HepG2 (cell line): ENCODE data around the gene SSNA1. TPM values are rescaled to one million over a fixed set of nuclear protein-coding genes. Genes with fewer than 3 reads are reported as not detected.

Experiments
- ARNT ChIP-seq: fragments of 450-650 bp; IDR thresholded peaks from 2 replicates; pipeline ENCODE4 v1.6.1; 2017
- BATF2 ChIP-seq: sonication (generic); formaldehyde crosslinking; IDR thresholded peaks from 2 replicates; pipeline ENCODE4 v1.8.0; 2022; ENCODE audit warnings: mild to moderate bottlenecking, missing genetic modification reagents, moderate library complexity
- HNRNPK ChIP-seq: fragments of 200-400 bp; formaldehyde crosslinking; IDR thresholded peaks from 2 replicates; pipeline ENCODE4 v1.6.1; 2018; ENCODE audit warnings: low read length, low read depth, moderate library complexity, mild to moderate bottlenecking; ENCODE audit not compliant: poor library complexity, severe bottlenecking
- HOXA7 ChIP-seq: sonication (generic); formaldehyde crosslinking; IDR thresholded peaks from 2 replicates; pipeline ENCODE4 v1.8.1; 2022; ENCODE audit warnings: mild to moderate bottlenecking, missing genetic modification reagents, moderate library complexity
- KDM5A ChIP-seq: fragments of 200-600 bp; sonication (generic); IDR thresholded peaks from 2 replicates; pipeline ENCODE4 v1.7.0; 2018; ENCODE audit warnings: antibody characterized with exemption, mild to moderate bottlenecking, low read length, borderline replicate concordance
- MIXL1 ChIP-seq: IDR thresholded peaks from 2 replicates; pipeline ENCODE4 v1.6.1; 2016
- MLXIP ChIP-seq: sonication (generic); formaldehyde crosslinking; IDR thresholded peaks from 2 replicates; pipeline ENCODE4 v1.9.0; 2021; ENCODE audit warnings: missing genetic modification reagents, borderline replicate concordance
- PHB2 ChIP-seq: fragments of 450-650 bp; IDR thresholded peaks from 2 replicates; pipeline ENCODE4 v1.6.1; 2018; ENCODE audit not compliant: partially characterized antibody
- POLR2A ChIP-seq, 2 experiments: IDR thresholded peaks; 2 replicates each; pipeline ENCODE4 v1.6.1; 2011; ENCODE audit warnings: low read depth in 2 of 2, low read length in 2 of 2, mild to moderate bottlenecking in 1 of 2, moderate library complexity in 1 of 2; ENCODE audit not compliant: insufficient read depth in 1 of 2
- SATB2 ChIP-seq: sonication (generic); formaldehyde crosslinking; IDR thresholded peaks from 2 replicates; pipeline ENCODE4 v1.5.0; 2020; ENCODE audit warnings: missing genetic modification reagents
- SIX4 ChIP-seq: sonication (generic); formaldehyde crosslinking; IDR thresholded peaks from 2 replicates; pipeline ENCODE4 v1.4.0; 2020; ENCODE audit warnings: missing genetic modification reagents
- SKI ChIP-seq: fragments of 450-650 bp; IDR thresholded peaks from one replicate; pipeline ENCODE4 v1.6.1; 2018; ENCODE audit warnings: mild to moderate bottlenecking; ENCODE audit not compliant: partially characterized antibody
- SNAPC5 ChIP-seq: sonication (generic); formaldehyde crosslinking; IDR thresholded peaks from 2 replicates; pipeline ENCODE4 v1.8.1; 2023; ENCODE audit warnings: mild to moderate bottlenecking, missing genetic modification reagents, borderline replicate concordance
- TCF7L2 ChIP-seq: IDR thresholded peaks from 2 replicates; pipeline ENCODE4 v1.6.1; 2011; ENCODE audit warnings: mild to moderate bottlenecking, low read depth, low read length, moderate library complexity
- TEF ChIP-seq: sonication (generic); formaldehyde crosslinking; IDR thresholded peaks from 2 replicates; pipeline ENCODE4 v1.5.0; 2020; ENCODE audit warnings: missing genetic modification reagents
- TOPORS ChIP-seq: sonication (generic); formaldehyde crosslinking; IDR thresholded peaks from 2 replicates; pipeline ENCODE4 v1.8.0; 2023; ENCODE audit warnings: mild to moderate bottlenecking, missing genetic modification reagents
- ZBTB7A ChIP-seq: sonication (generic); formaldehyde crosslinking; IDR thresholded peaks from 2 replicates; pipeline ENCODE4 v1.8.0; 2022; ENCODE audit warnings: mild to moderate bottlenecking, missing genetic modification reagents
- ZNF121 ChIP-seq: sonication (generic); formaldehyde crosslinking; IDR thresholded peaks from 2 replicates; pipeline ENCODE4 v1.5.0; 2020; ENCODE audit warnings: mild to moderate bottlenecking, missing genetic modification reagents
- ZNF207 ChIP-seq: fragments of 450-650 bp; IDR thresholded peaks from 2 replicates; pipeline ENCODE4 v1.6.1; 2016; ENCODE audit warnings: antibody characterized with exemption, borderline replicate concordance
- ZNF589 ChIP-seq: sonication (generic); formaldehyde crosslinking; conservative IDR thresholded peaks from 2 replicates; pipeline ENCODE4 v1.8.0; 2022; ENCODE audit warnings: mild to moderate bottlenecking, moderate library complexity, missing genetic modification reagents
- ZNF761 ChIP-seq: sonication (generic); formaldehyde crosslinking; conservative IDR thresholded peaks from 2 replicates; pipeline ENCODE4 v1.4.0; 2020; ENCODE audit warnings: mild to moderate bottlenecking, missing genetic modification reagents
- ZSCAN21 ChIP-seq: sonication (generic); formaldehyde crosslinking; IDR thresholded peaks from 2 replicates; pipeline ENCODE4 v1.8.0; 2022; ENCODE audit warnings: mild to moderate bottlenecking, missing genetic modification reagents, moderate library complexity, borderline replicate concordance
- ZSCAN29 ChIP-seq: sonication (generic); formaldehyde crosslinking; conservative IDR thresholded peaks from 2 replicates; pipeline ENCODE4 v1.4.0; 2020; ENCODE audit warnings: mild to moderate bottlenecking, missing genetic modification reagents
- ZSCAN31 ChIP-seq: sonication (generic); formaldehyde crosslinking; IDR thresholded peaks from 2 replicates; pipeline ENCODE4 v1.5.0; 2020; ENCODE audit warnings: low read depth, mild to moderate bottlenecking, missing genetic modification reagents
- polyA plus RNA-seq, 8 experiments: library from polyadenylated mRNA; depleted of rRNA in 3 of 8; stranded (reverse) in 7 of 8; unstranded in 1 of 8; fragments of >200 nt; fragmentation: Illumina TruSeq in 4 of 8; extraction: Trizol in 4 of 8; gene quantifications; 2 replicates each; pipeline versions ENCODE4 v1.2.1 to v1.2.3, GENCODE V29; 2011 to 2016; ENCODE audit warnings: low read depth in 4 of 8, missing spikeins in 1 of 8, mixed read lengths in 1 of 8; ENCODE audit not compliant: insufficient read depth in 1 of 8
- total RNA-seq, 5 experiments: library from RNA; depleted of rRNA; stranded (reverse); fragments of >200 nt; fragmentation: Illumina TruSeq; extraction: Trizol; gene quantifications; 2 replicates each; pipeline ENCODE4 v1.2.3, GENCODE V29; 2016; ENCODE audit warnings: low read depth in 1 of 5
- TF ChIP-seq, protein P1 (sequence below): sonication (generic); formaldehyde crosslinking; IDR thresholded peaks from 2 replicates; pipeline ENCODE4 v1.8.1; 2023; ENCODE audit warnings: missing genetic modification reagents, mild to moderate bottlenecking, borderline replicate concordance
- TF ChIP-seq, protein P2 (sequence below): sonication (generic); formaldehyde crosslinking; IDR thresholded peaks from 2 replicates; pipeline ENCODE4 v1.4.0; 2020; ENCODE audit warnings: mild to moderate bottlenecking, missing genetic modification reagents

SSNA1 gene
- total and polyA plus RNA-seq, 2 of the 13 experiments (the other 11 are each of a cell fraction or from before 2014, with no cell fraction given), result 35.9 to 49.4 TPM

GRCh38 chr9:137235424-137236237, 47.2 kb downstream of the SSNA1 start (continued):
- TF ChIP-seq MLXIP (0 out of 2 replicates have a peak, but pooled peaks have one; percentile 42), POLR2A (IDR thresholded peaks at IDR 0.05; ENCODE audit: insufficient read depth in 1 of 2, low read depth in 2 of 2, low read length in 2 of 2) (no peak), PHB2 (no peak), ZSCAN29 (CRISPR knock-in tag) (no peak), SKI (no peak), SATB2 (no peak), ZNF207 (no peak), ZBTB7A (CRISPR knock-in tag) (peak; percentile 1; the same call in 1 of the 2 replicates), MIXL1 (CRISPR knock-in tag) (0 out of 2 replicates have a peak, but pooled peaks have one; percentile 23), BATF2 (no peak), KDM5A (0 out of 2 replicates have a peak, but pooled peaks have one; percentile 14), ARNT (no peak), ZSCAN21 (CRISPR knock-in tag) (peak; percentile 29; the same call in 1 of the 2 replicates), TOPORS (no peak), TEF (CRISPR knock-in tag) (no peak), HNRNPK (no peak), ZNF589 (CRISPR knock-in tag) (0 out of 2 replicates have a peak, but pooled peaks have one; percentile 3), HOXA7 (CRISPR knock-in tag) (0 out of 2 replicates have a peak, but pooled peaks have one; percentile 19), SIX4 (CRISPR knock-in tag) (no peak), ZNF121 (CRISPR knock-in tag) (no peak), SNAPC5 (CRISPR knock-in tag) (no peak; the same call in 1 of the 2 replicates), ZSCAN31 (no peak), TCF7L2 (no peak), ZNF761 (no peak)
- TF ChIP-seq, protein P1, sequence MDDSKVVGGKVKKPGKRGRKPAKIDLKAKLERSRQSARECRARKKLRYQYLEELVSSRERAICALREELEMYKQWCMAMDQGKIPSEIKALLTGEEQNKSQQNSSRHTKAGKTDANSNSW (CRISPR knock-in tag), result no peak; the same call in 1 of the 2 replicates
- TF ChIP-seq, protein P2, sequence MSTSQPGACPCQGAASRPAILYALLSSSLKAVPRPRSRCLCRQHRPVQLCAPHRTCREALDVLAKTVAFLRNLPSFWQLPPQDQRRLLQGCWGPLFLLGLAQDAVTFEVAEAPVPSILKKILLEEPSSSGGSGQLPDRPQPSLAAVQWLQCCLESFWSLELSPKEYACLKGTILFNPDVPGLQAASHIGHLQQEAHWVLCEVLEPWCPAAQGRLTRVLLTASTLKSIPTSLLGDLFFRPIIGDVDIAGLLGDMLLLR (CRISPR knock-in tag), result no peak
